PC-9 (cell line): Measurements from ENCODE around the gene PDE7B.

Experiments used
- EZH2 ChIP-seq: fragments of 200-600 bp; sonication (generic); IDR thresholded peaks from 2 replicates; pipeline ENCODE4 v1.8.0; 2017; ENCODE audit warnings: antibody characterized with exemption, low read depth
- TF ChIP-seq, protein P1 (sequence below): fragments of 200-600 bp; sonication (generic); conservative IDR thresholded peaks from 2 replicates; pipeline ENCODE4 v1.6.1; 2017; ENCODE audit warnings: mixed run types, antibody characterized with exemption, mild to moderate bottlenecking, moderate library complexity

DNA sequence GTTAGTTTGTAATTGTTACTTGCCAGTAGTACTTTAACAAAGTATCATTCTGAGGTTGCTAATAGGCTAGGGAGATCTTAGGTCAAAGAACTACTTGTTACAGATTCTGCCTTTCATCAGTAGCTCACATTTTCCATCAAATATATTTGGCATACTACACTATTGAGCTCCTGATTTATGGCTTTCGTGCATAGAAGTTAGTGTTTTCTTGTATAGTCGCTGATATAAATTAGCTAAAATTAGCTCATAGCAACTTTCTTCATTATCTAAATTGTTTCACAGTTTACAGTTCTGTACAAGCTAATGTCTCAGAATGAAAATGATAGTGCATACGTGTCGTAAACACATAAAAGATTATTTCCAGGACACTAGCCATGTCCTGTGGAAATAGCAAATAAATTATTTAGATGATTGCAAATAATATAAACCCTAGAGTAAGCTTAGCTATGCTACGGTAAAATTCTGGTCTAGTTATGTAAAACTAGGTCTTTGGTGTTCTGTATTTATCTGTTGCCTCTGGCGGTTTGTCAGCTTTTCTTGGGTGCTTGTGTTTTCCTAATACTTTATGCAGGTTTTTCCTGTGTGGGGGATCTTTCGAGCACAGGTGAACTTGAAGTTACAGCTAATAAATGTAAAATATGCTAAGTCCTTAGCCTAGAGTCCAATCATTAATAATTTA lies 15.1 kb downstream of the PDE7B start:
- TF ChIP-seq, protein P1, sequence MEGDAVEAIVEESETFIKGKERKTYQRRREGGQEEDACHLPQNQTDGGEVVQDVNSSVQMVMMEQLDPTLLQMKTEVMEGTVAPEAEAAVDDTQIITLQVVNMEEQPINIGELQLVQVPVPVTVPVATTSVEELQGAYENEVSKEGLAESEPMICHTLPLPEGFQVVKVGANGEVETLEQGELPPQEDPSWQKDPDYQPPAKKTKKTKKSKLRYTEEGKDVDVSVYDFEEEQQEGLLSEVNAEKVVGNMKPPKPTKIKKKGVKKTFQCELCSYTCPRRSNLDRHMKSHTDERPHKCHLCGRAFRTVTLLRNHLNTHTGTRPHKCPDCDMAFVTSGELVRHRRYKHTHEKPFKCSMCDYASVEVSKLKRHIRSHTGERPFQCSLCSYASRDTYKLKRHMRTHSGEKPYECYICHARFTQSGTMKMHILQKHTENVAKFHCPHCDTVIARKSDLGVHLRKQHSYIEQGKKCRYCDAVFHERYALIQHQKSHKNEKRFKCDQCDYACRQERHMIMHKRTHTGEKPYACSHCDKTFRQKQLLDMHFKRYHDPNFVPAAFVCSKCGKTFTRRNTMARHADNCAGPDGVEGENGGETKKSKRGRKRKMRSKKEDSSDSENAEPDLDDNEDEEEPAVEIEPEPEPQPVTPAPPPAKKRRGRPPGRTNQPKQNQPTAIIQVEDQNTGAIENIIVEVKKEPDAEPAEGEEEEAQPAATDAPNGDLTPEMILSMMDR, result no peak
- no peak for TF ChIP-seq EZH2
